Type B pancreatic cell (in vitro differentiated cells): ENCODE data around the gene COX7B2. TPM values are rescaled to one million over a fixed set of nuclear protein-coding genes. Genes with fewer than 3 reads are reported as not detected.

Source experiments
- DNase-seq: peaks from one replicate; pipeline ENCODE4 v3.0.0; 2021; ENCODE audit warnings: mixed read lengths; ENCODE audit not compliant: unreplicated experiment; ENCODE audit errors: extremely low spot score
- H3K27ac Mint-ChIP-seq: 2 replicates; pipeline ENCODE4 v1.8.0; 2021; ENCODE audit warnings: mild to moderate bottlenecking, mixed read lengths
- H3K27me3 Mint-ChIP-seq: 2 replicates; pipeline ENCODE4 v1.8.0; 2021; ENCODE audit warnings: mixed read lengths
- H3K36me3 Mint-ChIP-seq: 2 replicates; pipeline ENCODE4 v1.8.0; 2021; ENCODE audit warnings: mixed read lengths
- H3K4me1 Mint-ChIP-seq: one replicate; pipeline ENCODE4 v1.8.0; 2021; ENCODE audit warnings: mixed read lengths; ENCODE audit not compliant: unreplicated experiment
- H3K4me3 Mint-ChIP-seq: 2 replicates; pipeline ENCODE4 v1.8.0; 2021; ENCODE audit warnings: mild to moderate bottlenecking, mixed read lengths
- H3K9me3 Mint-ChIP-seq: 2 replicates; pipeline ENCODE4 v1.8.0; 2021; ENCODE audit warnings: mixed read lengths
- CTCF ChIP-seq: fragments of 200-600 bp; sonication (generic); conservative IDR thresholded peaks from 2 replicates; pipeline ENCODE4 v1.5.0; 2021; ENCODE audit warnings: antibody characterized with exemption, mild to moderate bottlenecking
- total RNA-seq: library from RNA; stranded (reverse); gene quantifications from 2 replicates; pipeline ENCODE4 v1.2.1, GENCODE V29; 2021; ENCODE audit warnings: low replicate concordance

Gene COX7B2
- total RNA-seq, 1 donor from 2014 or later = not detected

GRCh38 chr4:46836584-46836983 lies 72.5 kb downstream of the COX7B2 start:
- Mint-ChIP-seq H3K4me3 (no peak overlapping the region), H3K9me3 (peaks cover 4% of the 10 kb centered on the region), H3K27ac (no peak overlapping the region), H3K36me3 (no peaks in the 10 kb centered on the region), H3K4me1 (no peaks in the 10 kb centered on the region), H3K27me3 (no peaks in the 10 kb centered on the region)
- TF ChIP-seq CTCF = no peak
- DNase-seq = no peak

DNA sequence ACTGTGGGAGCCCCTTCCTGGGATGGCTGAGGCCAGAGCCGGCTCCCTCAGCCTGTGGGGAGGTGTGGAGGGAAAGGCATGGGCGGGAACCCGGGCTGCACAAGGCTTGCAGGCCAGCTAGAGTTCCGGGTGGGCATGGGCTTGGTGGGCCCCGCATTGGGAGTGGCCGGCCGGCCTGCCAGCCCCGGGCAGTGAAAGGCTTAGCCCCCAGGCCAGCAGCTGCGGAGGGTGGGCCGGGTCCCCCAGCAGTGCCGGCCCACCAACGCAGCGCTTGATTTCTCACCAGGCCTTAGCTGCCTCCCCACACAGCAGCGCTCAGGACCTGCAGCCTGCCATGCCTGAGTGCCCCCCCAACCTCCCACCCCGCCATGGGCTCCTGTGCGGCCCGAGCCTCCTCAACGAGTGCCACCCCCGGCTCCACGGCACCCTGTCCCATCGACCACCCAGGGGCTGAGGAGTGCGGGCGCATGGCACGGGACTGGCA lies 78.0 kb downstream of the COX7B2 start:
- DNase-seq = no peak
- H3K27ac Mint-ChIP-seq = no peak overlapping the region
- H3K4me3 Mint-ChIP-seq = no peak overlapping the region
- no peaks in the 10 kb centered on the region for H3K36me3 Mint-ChIP-seq
- H3K9me3 Mint-ChIP-seq = peaks cover 4% of the 10 kb centered on the region
- no peaks in the 10 kb centered on the region for H3K27me3 Mint-ChIP-seq
- H3K4me1 Mint-ChIP-seq = no peaks in the 10 kb centered on the region
- TF ChIP-seq CTCF = no peak

GRCh38 chr4:46820154-46820553 lies 88.9 kb downstream of the COX7B2 start:
- no peak for TF ChIP-seq CTCF
- Mint-ChIP-seq H3K27ac (no peak overlapping the region), H3K9me3 (peaks cover 6% of the 10 kb centered on the region), H3K4me3 (no peak overlapping the region), H3K27me3 (no peaks in the 10 kb centered on the region), H3K4me1 (no peaks in the 10 kb centered on the region), H3K36me3 (no peaks in the 10 kb centered on the region)
- DNase-seq = no peak

GRCh38 chr4:46819095-46819494 lies 90.0 kb downstream of the COX7B2 start:
- Mint-ChIP-seq H3K4me1 (no peaks in the 10 kb centered on the region), H3K27ac (no peak overlapping the region), H3K9me3 (no peaks in the 10 kb centered on the region), H3K36me3 (no peaks in the 10 kb centered on the region), H3K4me3 (no peak overlapping the region), H3K27me3 (no peaks in the 10 kb centered on the region)
- no peak for TF ChIP-seq CTCF
- DNase-seq = no peak

- Mint-ChIP-seq H3K9me3 (no peaks in the 10 kb centered on the region), H3K27me3 (no peaks in the 10 kb centered on the region), H3K36me3 (no peaks in the 10 kb centered on the region), H3K4me3 (no peak overlapping the region), H3K27ac (no peak overlapping the region), H3K4me1 (no peaks in the 10 kb centered on the region)
- no peak for DNase-seq
- no peak for TF ChIP-seq CTCF
These were observed 90.4 kb downstream of the COX7B2 start for GRCh38 chr4:46818604-46819003.

DNA sequence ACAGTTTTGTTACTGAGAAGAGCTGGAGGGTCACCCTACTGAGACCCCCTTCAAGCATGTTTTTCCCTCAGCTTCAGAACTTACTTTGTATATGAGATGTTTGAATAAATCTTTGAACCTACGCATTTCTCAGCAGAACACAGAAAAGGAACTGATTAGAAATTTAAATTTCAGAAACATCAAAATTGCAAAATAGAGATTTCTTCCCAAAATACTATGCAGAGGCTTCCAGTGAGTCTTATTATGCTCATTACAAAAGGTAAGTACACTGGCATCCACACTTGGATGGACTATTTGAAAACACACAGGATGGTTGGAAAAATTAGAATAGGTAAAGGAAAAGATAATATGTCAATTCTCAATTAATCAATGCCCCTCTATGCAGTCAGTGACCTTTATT lies 91.2 kb downstream of the COX7B2 start:
- Mint-ChIP-seq H3K4me3 (no peak overlapping the region), H3K36me3 (no peaks in the 10 kb centered on the region), H3K27ac (no peak overlapping the region), H3K9me3 (no peaks in the 10 kb centered on the region), H3K4me1 (no peaks in the 10 kb centered on the region), H3K27me3 (no peaks in the 10 kb centered on the region)
- TF ChIP-seq CTCF = no peak
- no peak for DNase-seq
